Sciatic nerve (tissue), 2 donors: ENCODE results near the gene HDAC4. TPM values are rescaled to one million over a fixed set of nuclear protein-coding genes. Genes with fewer than 3 reads are reported as not detected.
A peak's percentile ranks its signal among the peaks of the same experiment; 100 is the strongest.

Experiments
- ATAC-seq: fragments of 200-7000 bp; cut with Tn5 transposase; one replicate; pipeline ENCODE4 v1.9.1; 2020; ENCODE audit warnings: mild to moderate bottlenecking, moderate library complexity
- DNase-seq: peaks from one replicate; pipeline ENCODE4 v3.0.0-alpha.2; 2020; ENCODE audit warnings: low spot score
- intact Hi-C: fragments of 100-400 bp; cut with DNase I; formaldehyde crosslinking; loops from one replicate; pipeline ENCODE4 v1.14.2; 2022
- total RNA-seq: library from RNA; stranded (reverse); fragmentation: NEBNext Ultra II Directional; extraction: Animal tissue kit (Norgen Biotek cat#: 25700); gene quantifications from one replicate; pipeline ENCODE4 v1.2.1, GENCODE V29; 2021
- donor health status: DM: no; HTN: no; CAD: no.
- donor health status: DM: no; HTN: no; CAD: no.

HDAC4 gene
- total RNA-seq, 1 donor from 2014 or later: 99.5 TPM

GRCh38 chr2:239027391-239028252 is 373.2 kb downstream of the HDAC4 start:
- DNase-seq (no peak), ATAC-seq (no peak)
- intact Hi-C loops: no loop called here

GRCh38 chr2:239026711-239027361 is 374.0 kb downstream of the HDAC4 start:
- intact Hi-C loops: no loop called here
- ATAC-seq: peak; percentile 20
- DNase-seq: no peak

GRCh38 chr2:239025951-239026461 is 374.8 kb downstream of the HDAC4 start:
- ATAC-seq: no peak
- no peak for DNase-seq
- intact Hi-C loops: no loop called here

- DNase-seq (no peak), ATAC-seq (no peak)
- intact Hi-C loops: no loop called here
Observed at GRCh38 chr2:239025096-239025801, 375.6 kb downstream of the HDAC4 start.

GRCh38 chr2:239024226-239024625 is 376.6 kb downstream of the HDAC4 start:
- ATAC-seq: no peak
- peak; percentile 30 for DNase-seq
- intact Hi-C loops: no loop called here

GRCh38 chr2:239022437-239023260 is 378.2 kb downstream of the HDAC4 start:
- intact Hi-C loops: no loop called here
- ATAC-seq: no peak
- peak; percentile 32 for DNase-seq

- intact Hi-C loops: no loop called here
- no peak for ATAC-seq
- peak; percentile 42 for DNase-seq
Observed at GRCh38 chr2:239021651-239022436, 379.0 kb downstream of the HDAC4 start.

GRCh38 chr2:239021224-239021623 is 379.6 kb downstream of the HDAC4 start:
- DNase-seq: peak; percentile 17
- intact Hi-C loops: no loop called here
- no peak for ATAC-seq

GRCh38 chr2:239020541-239021041 is 380.2 kb downstream of the HDAC4 start:
- intact Hi-C loops: no loop called here
- DNase-seq: peak; percentile 49
- ATAC-seq: no peak

- intact Hi-C loops: no loop called here
- ATAC-seq (no peak), DNase-seq (no peak)
Observed at GRCh38 chr2:239019183-239019581, 381.6 kb downstream of the HDAC4 start.

- no peak for ATAC-seq
- no peak for DNase-seq
- intact Hi-C loops: no loop called here
Observed at GRCh38 chr2:239018271-239019182, 382.3 kb downstream of the HDAC4 start.

- no peak for ATAC-seq
- no peak for DNase-seq
- intact Hi-C loops: no loop called here
Observed at GRCh38 chr2:239017491-239018098, 383.2 kb downstream of the HDAC4 start.

- intact Hi-C loops: no loop called here
- DNase-seq (peak; percentile 42), ATAC-seq (peak; percentile 23)
Observed at GRCh38 chr2:239015901-239016675, 384.7 kb downstream of the HDAC4 start.

- ATAC-seq: peak; percentile 55
- no peak for DNase-seq
- intact Hi-C loops: no loop called here
Observed at GRCh38 chr2:239015218-239015900, 385.5 kb downstream of the HDAC4 start.
